GM15510 (cell line): ENCODE results near the gene MYO7A.

Experiments
- POLR2A ChIP-seq: IDR thresholded peaks from 3 replicates; pipeline ENCODE4 v1.6.1; 2011; ENCODE audit warnings: borderline replicate concordance; ENCODE audit not compliant: insufficient read length; ENCODE audit errors: extremely low read depth

MYO7A gene

GRCh38 chr11:77115181-77115611, 12.8 kb upstream of the MYO7A start:
- no peak for TF ChIP-seq POLR2A

GRCh38 chr11:77115956-77116355, 12.1 kb upstream of the MYO7A start:
- TF ChIP-seq POLR2A: no peak

GRCh38 chr11:77117492-77117891, 10.6 kb upstream of the MYO7A start:
- TF ChIP-seq POLR2A: no peak

GRCh38 chr11:77118086-77118485, 10.0 kb upstream of the MYO7A start:
- TF ChIP-seq POLR2A: no peak

GRCh38 chr11:77118971-77119370, 9.1 kb upstream of the MYO7A start:
- TF ChIP-seq POLR2A: no peak

GRCh38 chr11:77119531-77119936, 8.5 kb upstream of the MYO7A start:
- no peak for TF ChIP-seq POLR2A

- TF ChIP-seq POLR2A: no peak
These were observed 7.5 kb upstream of the MYO7A start for GRCh38 chr11:77120571-77120970.

GRCh38 chr11:77121096-77121640, 6.9 kb upstream of the MYO7A start:
- TF ChIP-seq POLR2A: no peak

GRCh38 chr11:77121876-77122575, 6.0 kb upstream of the MYO7A start:
- TF ChIP-seq POLR2A: no peak

- TF ChIP-seq POLR2A: no peak
These were observed 5.4 kb upstream of the MYO7A start for GRCh38 chr11:77122576-77123212.

GRCh38 chr11:77123591-77123990, 4.5 kb upstream of the MYO7A start:
- TF ChIP-seq POLR2A: no peak

GRCh38 chr11:77124041-77124440, 4.0 kb upstream of the MYO7A start:
- TF ChIP-seq POLR2A: no peak

GRCh38 chr11:77124488-77124887, 3.6 kb upstream of the MYO7A start:
- TF ChIP-seq POLR2A: no peak

- TF ChIP-seq POLR2A: no peak
These were observed 2.9 kb upstream of the MYO7A start for GRCh38 chr11:77125191-77125590.

- no peak for TF ChIP-seq POLR2A
These were observed 2.4 kb upstream of the MYO7A start for GRCh38 chr11:77125695-77126094.
